Thymus (tissue), 11 donors: Measurements from ENCODE around the gene HOXD8. TPM values are rescaled to one million over a fixed set of nuclear protein-coding genes. Genes with fewer than 3 reads are reported as not detected.

Experiments used
- DNase-seq, 9 donors: peaks; one replicate each; pipeline ENCODE4 v3.0.0-alpha.2; 2013; ENCODE audit warnings: low spot score in 9 of 9, low read depth in 6 of 9, missing footprints in 1 of 9
- H3K27ac ChIP-seq, 2 donors: one replicate each; pipeline ENCODE4 v1.5.1; 2013; ENCODE audit warnings: control low read depth in 1 of 2, low read depth in 1 of 2, low read length in 1 of 2, mild to moderate bottlenecking in 1 of 2, moderate library complexity in 1 of 2
- H3K27me3 ChIP-seq, 2 donors: one replicate each; pipeline ENCODE4 v1.5.1; 2013; ENCODE audit warnings: low read length in 1 of 2; ENCODE audit not compliant: control insufficient read depth in 2 of 2, insufficient read depth in 1 of 2
- H3K36me3 ChIP-seq, 2 donors: one replicate each; pipeline ENCODE4 v1.5.1; 2013; ENCODE audit warnings: low read length in 1 of 2, mild to moderate bottlenecking in 1 of 2, moderate library complexity in 1 of 2; ENCODE audit not compliant: control insufficient read depth in 2 of 2, insufficient read depth in 2 of 2
- H3K4me1 ChIP-seq, 2 donors: one replicate each; pipeline ENCODE4 v1.5.1; 2013; ENCODE audit warnings: low read length in 2 of 2; ENCODE audit not compliant: control insufficient read depth in 2 of 2, insufficient read depth in 2 of 2
- H3K4me3 ChIP-seq, 2 donors: one replicate each; pipeline ENCODE4 v1.5.1; 2013; ENCODE audit warnings: low read length in 2 of 2, control low read depth in 1 of 2, mild to moderate bottlenecking in 1 of 2
- H3K9me3 ChIP-seq, 2 donors: one replicate each; pipeline ENCODE4 v1.5.1; 2013; ENCODE audit warnings: low read length in 1 of 2, mild to moderate bottlenecking in 1 of 2; ENCODE audit not compliant: control insufficient read depth in 2 of 2, insufficient read depth in 1 of 2
- WGBS: extraction: QIAGEN DNeasy Blood & Tissue Kit; methylation state at CpG from one replicate; pipeline ENCODE4 v1.1.7; 2013; 5-methylcytosine and 5-hydroxymethylcytosine counted together
- polyA plus RNA-seq: library from polyadenylated mRNA; stranded (reverse); fragments of 200-250 nt; gene quantifications from one replicate; pipeline ENCODE4 v1.2.3, GENCODE V29; 2013
- total RNA-seq: library from RNA; stranded (reverse); fragments of 120-200 nt; gene quantifications from one replicate; pipeline ENCODE4 v1.2.4, GENCODE V29; 2013
- donor health status: healthy.

The HOXD8 gene
- total and polyA plus RNA-seq, 2 donors: 1.5 to 3.4 TPM

DNA sequence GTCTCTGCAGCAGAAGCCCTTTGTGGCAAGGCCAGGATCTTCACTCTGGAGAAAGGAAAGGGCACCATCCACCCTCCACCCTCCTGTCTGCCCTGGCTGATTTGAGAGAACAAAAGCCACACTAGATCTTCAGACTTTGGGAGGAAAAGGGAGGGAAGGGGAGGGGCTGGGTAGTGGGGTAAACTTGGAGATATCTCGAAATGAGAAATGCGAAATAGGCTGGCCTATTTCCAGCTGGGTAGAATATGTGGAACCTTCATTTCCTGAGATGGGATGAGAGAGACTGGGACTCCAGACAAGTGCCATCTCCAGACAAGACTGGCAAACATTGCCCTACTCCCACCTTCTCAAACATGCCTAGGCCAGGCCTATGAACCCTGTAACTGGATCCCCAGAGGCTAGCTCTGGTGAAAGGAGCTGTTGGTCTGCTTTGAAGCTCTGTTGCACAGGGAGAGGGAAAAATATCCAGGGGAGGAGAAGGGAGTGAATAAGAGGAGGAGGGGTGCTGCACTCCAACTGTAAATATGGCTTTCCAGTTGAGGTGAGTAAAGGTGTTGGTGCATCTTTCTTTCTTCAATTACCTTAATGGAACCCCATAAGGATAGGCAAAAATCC, 28.2 kb upstream of the HOXD8 start:
- 17% methylated on average over 2 of the region's 2 CpGs for WGBS

DNA sequence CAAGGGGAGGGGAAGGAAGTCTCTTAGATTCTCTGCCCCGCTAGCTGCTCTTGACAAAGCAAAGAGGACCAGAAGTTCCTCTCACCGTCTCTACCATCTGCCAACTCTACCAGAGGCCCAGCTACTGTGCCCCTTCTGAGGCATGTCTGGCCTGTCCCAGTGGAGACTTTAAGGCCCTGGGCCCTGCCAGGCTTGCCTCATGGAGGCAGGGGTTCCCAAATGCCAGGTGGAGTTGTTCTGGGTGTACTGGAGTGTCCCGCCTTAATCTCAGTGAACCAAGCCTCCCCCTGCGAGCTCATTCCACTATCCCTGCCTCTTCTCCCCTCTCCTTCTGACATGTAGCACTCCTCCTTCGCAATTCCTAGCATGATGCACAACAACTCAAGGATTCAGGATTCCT, 27.7 kb upstream of the HOXD8 start:
- Histone ChIP-seq H3K4me3 (no peak overlapping the region), H3K4me1 (peaks cover under 1 to 11% of the 10 kb centered on the region in 2 donors), H3K27me3 (peaks cover 92 to 100% of the 10 kb centered on the region in 2 donors), H3K27ac (no peak overlapping the region), H3K9me3 (peaks cover 1 to 19% of the 10 kb centered on the region in 2 donors), H3K36me3 (no peaks in the 10 kb centered on the region)
- 27% methylated on average over 5 of the region's 5 CpGs for WGBS
- DNase-seq: no peak

More for the DNA sequence above, 28.2 kb upstream of the HOXD8 start:
- DNase-seq: no peak
- no peak overlapping the region for H3K27ac ChIP-seq
- peaks cover 1 to 19% of the 10 kb centered on the region in 2 donors for H3K9me3 ChIP-seq
- peaks cover 91 to 100% of the 10 kb centered on the region in 2 donors for H3K27me3 ChIP-seq
- H3K4me1 ChIP-seq: peaks cover 2 to 16% of the 10 kb centered on the region in 2 donors
- no peak overlapping the region for H3K4me3 ChIP-seq
- no peaks in the 10 kb centered on the region for H3K36me3 ChIP-seq

DNA sequence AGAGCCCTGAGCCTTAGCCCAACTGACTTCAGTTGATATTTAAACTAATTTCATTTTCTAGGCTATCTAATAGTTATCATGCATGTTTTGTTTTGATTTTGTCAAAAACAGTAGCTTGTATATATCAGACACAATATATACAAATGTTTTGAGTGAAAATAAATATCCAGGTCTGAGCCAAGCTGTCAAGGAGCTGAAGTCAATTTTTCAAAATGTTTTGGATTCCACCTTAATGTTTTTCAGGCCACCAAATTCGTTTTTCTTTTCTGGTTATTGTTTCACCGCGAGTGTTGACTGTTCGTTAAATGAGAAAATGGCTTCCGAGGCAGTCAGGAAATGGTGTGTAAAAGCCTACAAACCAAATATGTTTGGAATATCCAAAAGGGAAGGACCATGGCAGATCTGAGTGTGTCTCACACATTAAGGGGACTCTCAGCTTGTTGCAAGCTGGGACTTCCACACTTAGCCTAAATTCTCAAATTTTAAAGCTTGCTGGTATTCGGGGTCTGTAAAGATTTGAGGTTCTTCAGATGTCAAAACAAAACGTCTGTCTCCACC, 27.1 kb upstream of the HOXD8 start:
- 13% methylated on average over 7 of the region's 7 CpGs for WGBS
- no peak overlapping the region for H3K27ac ChIP-seq
- DNase-seq: no peak
- H3K4me3 ChIP-seq: no peak overlapping the region
- H3K4me1 ChIP-seq: peaks cover 0 to 8% of the 10 kb centered on the region in 2 donors
- H3K36me3 ChIP-seq: no peaks in the 10 kb centered on the region
- peaks cover 1 to 16% of the 10 kb centered on the region in 2 donors for H3K9me3 ChIP-seq
- H3K27me3 ChIP-seq: peaks cover 92 to 100% of the 10 kb centered on the region in 2 donors

DNA sequence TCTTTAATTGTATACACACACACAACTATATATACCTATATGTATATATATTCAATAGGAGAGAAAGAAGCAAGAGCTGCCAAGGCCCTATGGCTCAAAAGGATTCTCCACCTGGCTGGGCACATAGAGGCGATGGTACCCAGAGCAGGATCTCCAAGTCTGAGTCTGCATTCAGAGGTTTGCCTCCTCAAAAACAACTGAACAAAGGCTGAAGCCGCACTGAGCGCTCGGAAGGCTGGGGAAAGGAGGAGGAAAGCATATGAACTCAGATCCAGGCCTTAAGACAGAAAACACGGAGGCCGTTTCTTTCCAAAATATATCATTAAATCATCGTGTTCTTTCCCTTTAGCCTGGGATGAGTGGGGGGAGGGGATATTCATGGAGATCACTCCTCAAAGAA, 26.3 kb upstream of the HOXD8 start:
- H3K27ac ChIP-seq: no peak overlapping the region
- H3K36me3 ChIP-seq: no peaks in the 10 kb centered on the region

DNA sequence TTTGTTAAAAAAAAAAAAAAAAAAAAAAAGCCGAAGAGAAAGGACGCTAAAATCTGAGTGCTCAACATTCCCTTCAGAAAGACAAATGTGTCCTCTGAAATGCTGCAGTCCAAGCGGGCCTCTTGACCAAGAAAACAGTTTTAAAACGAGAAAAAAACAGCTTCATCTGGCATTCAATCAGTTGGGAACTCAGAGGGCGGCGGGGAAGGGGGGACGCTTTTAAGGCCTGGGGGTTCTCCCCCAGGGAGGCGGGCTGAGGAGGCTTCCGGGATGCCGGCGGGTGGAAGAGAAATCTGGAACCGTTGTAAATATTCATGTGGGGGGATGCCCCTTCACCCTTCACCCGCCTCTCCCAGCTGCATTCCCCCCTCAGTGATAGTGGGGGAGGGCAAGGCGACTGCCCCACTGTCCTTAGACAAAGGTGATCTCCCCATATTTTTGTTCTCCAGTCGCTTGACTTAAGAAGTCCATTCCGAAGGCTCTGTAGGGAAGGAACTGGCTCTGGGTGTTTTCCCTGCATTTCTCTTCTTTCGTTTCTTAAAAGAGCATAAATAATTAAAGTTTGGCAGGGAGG, 25.7 kb upstream of the HOXD8 start:
- H3K4me3 ChIP-seq: no peak overlapping the region
- 9% methylated on average over 17 of the region's 17 CpGs for WGBS
- H3K36me3 ChIP-seq: no peaks in the 10 kb centered on the region
- no peak overlapping the region for H3K27ac ChIP-seq
- H3K4me1 ChIP-seq: peaks cover 0 to 3% of the 10 kb centered on the region in 2 donors
- peaks cover 92 to 98% of the 10 kb centered on the region in 2 donors for H3K27me3 ChIP-seq
- no peak for DNase-seq
- H3K9me3 ChIP-seq: peaks cover 1 to 13% of the 10 kb centered on the region in 2 donors

More for the DNA sequence above, 26.3 kb upstream of the HOXD8 start:
- WGBS: 24% methylated on average over 7 of the region's 7 CpGs
- Histone ChIP-seq H3K4me3 (no peak overlapping the region), H3K9me3 (peaks cover 1 to 13% of the 10 kb centered on the region in 2 donors), H3K4me1 (peaks cover 0 to 3% of the 10 kb centered on the region in 2 donors), H3K27me3 (peaks cover 92 to 98% of the 10 kb centered on the region in 2 donors)
- DNase-seq: no peak

DNA sequence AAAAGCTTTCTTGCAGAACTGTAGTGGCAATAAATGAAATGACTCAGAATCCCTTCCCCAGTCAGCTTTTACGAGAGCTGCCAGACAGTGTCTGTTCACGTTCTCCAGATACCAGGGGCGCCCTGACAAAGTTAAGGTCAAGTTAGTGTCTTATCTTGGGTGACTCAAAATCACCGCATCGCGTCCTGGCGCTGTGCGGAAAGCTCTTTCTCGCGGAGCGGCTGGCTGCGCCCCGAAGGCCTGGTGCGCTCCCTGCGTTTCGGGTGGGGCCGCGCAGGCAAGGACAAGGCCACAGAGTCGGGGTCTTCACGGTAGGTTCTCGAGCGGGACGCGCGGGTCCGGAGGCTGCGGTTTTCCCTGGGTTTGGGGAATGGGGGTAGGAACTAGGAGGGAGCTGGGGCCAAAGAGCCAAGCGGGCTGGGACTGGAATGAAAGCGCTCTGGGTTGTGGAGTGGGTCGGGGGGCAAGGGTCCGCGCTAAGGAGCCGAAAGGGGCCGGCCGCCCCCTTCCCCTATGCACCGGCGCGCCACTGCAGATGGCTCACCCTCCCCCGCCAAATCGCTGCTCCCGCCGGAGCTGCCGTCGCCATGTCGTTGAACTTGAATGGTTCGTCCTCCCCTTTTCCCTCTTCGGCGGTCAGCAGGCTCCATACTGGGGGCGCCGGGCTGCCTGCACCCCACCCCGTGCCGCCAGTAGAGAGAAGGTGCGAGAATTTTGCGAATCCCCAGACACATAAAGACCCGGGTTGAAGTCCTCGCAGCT, 25.0 kb upstream of the HOXD8 start:
- Histone ChIP-seq H3K4me1 (peaks cover 0 to 3% of the 10 kb centered on the region in 2 donors), H3K4me3 (no peak overlapping the region), H3K27me3 (peaks cover 92 to 98% of the 10 kb centered on the region in 2 donors), H3K27ac (no peak overlapping the region), H3K9me3 (peaks cover 1 to 13% of the 10 kb centered on the region in 2 donors), H3K36me3 (no peaks in the 10 kb centered on the region)
- DNase-seq: no peak
- 7% methylated on average over 56 of the region's 56 CpGs for WGBS

DNA sequence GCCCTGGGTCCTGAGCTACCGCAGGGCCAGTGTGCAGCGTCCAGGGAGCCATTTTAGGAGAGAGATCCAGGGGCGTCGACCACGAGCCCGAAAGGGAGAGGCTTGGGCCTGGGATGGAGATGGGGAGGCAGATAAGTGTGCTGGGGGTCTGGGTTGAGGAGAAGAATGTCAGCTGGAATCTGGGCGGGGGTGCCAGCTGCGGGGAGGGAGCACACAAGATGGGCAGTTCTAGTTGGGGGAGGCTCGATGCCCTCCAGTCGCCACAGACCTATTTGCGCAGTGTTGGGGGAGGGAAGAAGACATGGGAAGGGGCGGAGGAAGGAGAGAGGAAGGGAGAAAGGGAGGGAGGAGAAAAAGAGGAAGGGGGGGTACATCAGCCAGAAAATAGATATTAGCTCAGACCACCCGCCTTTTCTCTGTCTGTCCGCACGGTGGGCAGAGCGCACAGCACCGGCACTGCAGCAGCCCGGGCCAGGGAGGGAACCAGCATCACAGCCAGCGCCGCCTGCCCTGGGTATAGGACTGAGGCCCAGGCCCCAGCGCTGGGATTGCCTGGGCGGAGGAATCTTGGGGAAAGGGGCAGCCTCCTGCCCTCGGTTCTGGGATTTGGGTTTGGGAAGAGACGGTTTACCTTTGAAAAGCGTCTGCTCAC, 24.3 kb upstream of the HOXD8 start:
- WGBS: 11% methylated on average over 25 of the region's 25 CpGs
- DNase-seq: no peak
- peaks cover 0 to 3% of the 10 kb centered on the region in 2 donors for H3K4me1 ChIP-seq
- H3K4me3 ChIP-seq: no peak overlapping the region
- no peak overlapping the region for H3K27ac ChIP-seq
- H3K27me3 ChIP-seq: peaks cover 91 to 98% of the 10 kb centered on the region in 2 donors
- H3K36me3 ChIP-seq: no peaks in the 10 kb centered on the region
- H3K9me3 ChIP-seq: peaks cover 0 to 9% of the 10 kb centered on the region in 2 donors

DNA sequence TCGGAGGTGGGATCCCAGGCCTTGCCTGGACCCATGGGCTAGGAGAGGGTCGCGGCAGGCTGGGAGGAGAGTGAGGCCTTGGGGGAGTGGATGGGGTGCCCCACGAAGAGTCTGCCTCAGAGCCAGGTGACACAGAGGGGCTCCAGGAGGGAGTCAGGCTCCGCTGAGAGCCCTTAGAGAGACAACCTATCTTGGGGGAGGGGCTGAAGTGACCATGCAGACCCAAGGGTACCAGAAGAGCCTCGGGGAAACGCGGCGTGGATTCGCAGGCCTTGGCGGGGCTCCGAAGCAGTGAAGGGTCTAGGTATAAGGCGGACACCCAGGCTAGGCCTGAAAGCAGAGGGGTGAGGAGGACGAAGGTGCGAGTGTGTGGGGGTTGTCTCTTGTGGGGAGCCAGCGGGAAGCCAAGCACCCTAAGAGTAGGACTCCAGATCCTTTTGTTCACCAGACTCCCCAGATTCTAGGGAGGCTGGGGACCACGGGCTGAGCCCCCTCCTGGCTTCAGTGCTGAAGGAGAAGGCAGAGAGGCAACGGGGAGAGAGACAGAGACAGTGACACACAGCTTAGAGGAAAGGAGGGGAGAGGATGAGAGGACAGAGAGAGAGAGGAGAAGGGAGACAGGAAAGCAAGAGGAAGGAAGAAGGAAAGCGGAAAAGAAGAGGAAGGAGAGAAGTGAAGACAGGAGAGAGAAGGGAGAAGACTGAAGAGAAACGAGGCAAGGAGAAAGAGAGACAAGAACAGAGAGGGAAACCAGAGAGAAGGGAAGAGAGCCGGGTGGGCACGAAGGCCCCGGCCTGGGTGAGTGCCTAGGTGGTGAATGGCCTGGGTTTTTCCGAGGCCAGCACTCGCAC, 23.6 kb upstream of the HOXD8 start:
- Histone ChIP-seq H3K27me3 (peaks cover 89 to 98% of the 10 kb centered on the region in 2 donors), H3K9me3 (peaks cover 0 to 4% of the 10 kb centered on the region in 2 donors), H3K27ac (no peak overlapping the region), H3K36me3 (no peaks in the 10 kb centered on the region), H3K4me3 (no peak overlapping the region), H3K4me1 (peaks cover 0 to 3% of the 10 kb centered on the region in 2 donors)
- no peak for DNase-seq
- 7% methylated on average over 25 of the region's 25 CpGs for WGBS
